Liver (tissue), 9 donors: ENCODE results near the gene DDX4. TPM values are rescaled to one million over a fixed set of nuclear protein-coding genes. Genes with fewer than 3 reads are reported as not detected.

Experiments
- DNase-seq: peaks from one replicate; pipeline ENCODE4 v3.0.0-alpha.2; 2017; ENCODE audit warnings: low spot score
- H3K27ac ChIP-seq, 2 donors: one replicate each; pipeline ENCODE4 v1.7.0; 2013; ENCODE audit warnings: inconsistent platforms in 2 of 2, low read length in 2 of 2, control low read depth in 1 of 2, low read depth in 1 of 2, mild to moderate bottlenecking in 1 of 2
- H3K27me3 ChIP-seq, 4 donors: one replicate each; pipeline versions ENCODE4 v1.6.1 to v1.7.0; 2013; ENCODE audit warnings: low read length in 3 of 4, inconsistent platforms in 1 of 4, mild to moderate bottlenecking in 1 of 4, moderate library complexity in 1 of 4; ENCODE audit not compliant: control insufficient read depth in 4 of 4, insufficient read depth in 4 of 4
- H3K36me3 ChIP-seq, 4 donors: one replicate each; pipeline versions ENCODE4 v1.6.1 to v1.7.0; 2013; ENCODE audit warnings: low read length in 3 of 4, mild to moderate bottlenecking in 3 of 4, low read depth in 1 of 4, moderate library complexity in 1 of 4; ENCODE audit not compliant: control insufficient read depth in 4 of 4, insufficient read depth in 3 of 4
- H3K4me1 ChIP-seq, 4 donors: one replicate each; pipeline versions ENCODE4 v1.6.1 to v1.7.0; 2013; ENCODE audit warnings: low read length in 3 of 4, mild to moderate bottlenecking in 3 of 4, moderate library complexity in 1 of 4; ENCODE audit not compliant: control insufficient read depth in 4 of 4, insufficient read depth in 4 of 4
- H3K4me3 ChIP-seq, 3 donors: one replicate each; pipeline versions ENCODE4 v1.6.1 to v1.7.0; 2013; ENCODE audit warnings: low read length in 3 of 3, control low read depth in 1 of 3, low read depth in 1 of 3, mild to moderate bottlenecking in 1 of 3
- H3K9ac ChIP-seq, 2 donors: one replicate each; pipeline ENCODE4 v1.7.0; 2013; ENCODE audit warnings: low read length in 2 of 2, mild to moderate bottlenecking in 2 of 2, moderate library complexity in 2 of 2, control low read depth in 1 of 2, low read depth in 1 of 2
- H3K9me3 ChIP-seq, 4 donors: one replicate each; pipeline versions ENCODE4 v1.6.1 to v1.7.0; 2013; ENCODE audit warnings: low read length in 3 of 4; ENCODE audit not compliant: control insufficient read depth in 4 of 4
- EGR1 ChIP-seq, 2 donors: IDR thresholded peaks; 2 replicates each; pipeline ENCODE4 v1.6.1; 2016 to 2018; ENCODE audit warnings: antibody characterized with exemption in 2 of 2, low read depth in 2 of 2
- FOXA1 ChIP-seq: IDR thresholded peaks from 2 replicates; pipeline ENCODE4 v1.6.1; 2016; ENCODE audit warnings: antibody characterized with exemption
- FOXA2 ChIP-seq: IDR thresholded peaks from 2 replicates; pipeline ENCODE4 v1.6.1; 2016; ENCODE audit warnings: antibody characterized with exemption
- GABPA ChIP-seq, 2 donors: IDR thresholded peaks in 1 of 2; conservative IDR thresholded peaks in 1 of 2; 2 replicates each; pipeline ENCODE4 v1.6.1; 2016; ENCODE audit warnings: antibody characterized with exemption in 2 of 2, mild to moderate bottlenecking in 1 of 2, moderate library complexity in 1 of 2
- HNF4A ChIP-seq, 2 donors: conservative IDR thresholded peaks; 2 replicates each; pipeline ENCODE4 v1.6.1; 2016; ENCODE audit warnings: antibody characterized with exemption in 2 of 2, mild to moderate bottlenecking in 2 of 2
- HNF4G ChIP-seq: IDR thresholded peaks from 2 replicates; pipeline ENCODE4 v1.6.1; 2016; ENCODE audit warnings: antibody characterized with exemption
- JUND ChIP-seq, 2 donors: IDR thresholded peaks; 2 replicates each; pipeline ENCODE4 v1.6.1; 2016; ENCODE audit warnings: antibody characterized with exemption in 2 of 2
- NR2F2 ChIP-seq: IDR thresholded peaks from 2 replicates; pipeline ENCODE4 v1.6.1; 2016; ENCODE audit warnings: antibody characterized with exemption
- RAD21 ChIP-seq, 2 donors: IDR thresholded peaks; 2 replicates each; pipeline ENCODE4 v1.6.1; 2016; ENCODE audit warnings: antibody characterized with exemption in 2 of 2, mild to moderate bottlenecking in 2 of 2
- RXRA ChIP-seq, 2 donors: IDR thresholded peaks; 2 replicates each; pipeline ENCODE4 v1.6.1; 2017 to 2018; ENCODE audit warnings: antibody characterized with exemption in 2 of 2, mild to moderate bottlenecking in 1 of 2
- SP1 ChIP-seq: IDR thresholded peaks from 2 replicates; pipeline ENCODE4 v1.6.1; 2018; ENCODE audit warnings: antibody characterized with exemption, mild to moderate bottlenecking
- TAF1 ChIP-seq: conservative IDR thresholded peaks from 2 replicates; pipeline ENCODE4 v1.6.1; 2016; ENCODE audit warnings: antibody characterized with exemption, mild to moderate bottlenecking
- YY1 ChIP-seq: IDR thresholded peaks from 2 replicates; pipeline ENCODE4 v1.6.1; 2016; ENCODE audit warnings: antibody characterized with exemption, mild to moderate bottlenecking
- WGBS: extraction: QIAGEN DNeasy Blood & Tissue Kit; methylation state at CpG from one replicate; pipeline ENCODE4 v1.1.7; 2013; 5-methylcytosine and 5-hydroxymethylcytosine counted together
- polyA plus RNA-seq, 2 donors: library from polyadenylated mRNA; stranded (reverse) in 1 of 2; unstranded in 1 of 2; fragments of 200-250 nt in 1 of 2; fragments of >200 nt in 1 of 2; fragmentation: Nextera tagmentation in 1 of 2; extraction: Ambion mirVana in 1 of 2; gene quantifications; one replicate each; pipeline versions ENCODE4 v1.2.1 to v1.2.3, GENCODE V29; 2013 to 2015
- total RNA-seq, 2 donors: library from RNA; depleted of rRNA; stranded (reverse); fragments of >200 nt; gene quantifications; one replicate each; pipeline ENCODE4 v1.2.3, GENCODE V29; 2014
- TF ChIP-seq, protein P1 (sequence below): IDR thresholded peaks from 2 replicates; pipeline ENCODE4 v1.6.1; 2016; ENCODE audit warnings: antibody characterized with exemption
- TF ChIP-seq, protein P2 (sequence below): IDR thresholded peaks from 2 replicates; pipeline ENCODE4 v1.6.1; 2016; ENCODE audit warnings: antibody characterized with exemption
- donor health status: healthy.
- donor health status: healthy.
- donor health status: healthy.
- donor health status: healthy.
- donor health status: healthy.

Gene DDX4
- total and polyA plus RNA-seq, 4 donors, result not detected

DNA sequence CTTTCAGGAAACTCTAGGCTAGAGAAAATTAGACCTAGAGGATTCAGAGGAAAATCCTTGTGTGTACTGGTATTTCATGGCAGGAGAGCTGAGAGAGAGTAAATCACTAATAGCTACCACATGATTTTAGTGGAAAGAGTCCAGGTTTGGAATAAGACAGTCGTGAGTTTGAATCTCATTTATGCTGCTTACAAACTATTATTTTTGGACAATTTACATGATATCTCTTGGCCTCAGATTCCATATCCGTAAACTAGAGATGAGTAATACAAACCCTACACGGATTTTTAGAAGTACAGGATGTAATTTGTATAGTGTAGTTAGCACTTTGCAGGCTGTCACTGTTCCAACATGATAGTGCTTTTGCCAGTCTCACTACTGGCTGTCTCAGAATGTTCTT, 116.0 kb downstream of the DDX4 start:
- Histone ChIP-seq H3K9ac (no peak overlapping the region), H3K4me1 (no peaks in the 10 kb centered on the region)

DNA sequence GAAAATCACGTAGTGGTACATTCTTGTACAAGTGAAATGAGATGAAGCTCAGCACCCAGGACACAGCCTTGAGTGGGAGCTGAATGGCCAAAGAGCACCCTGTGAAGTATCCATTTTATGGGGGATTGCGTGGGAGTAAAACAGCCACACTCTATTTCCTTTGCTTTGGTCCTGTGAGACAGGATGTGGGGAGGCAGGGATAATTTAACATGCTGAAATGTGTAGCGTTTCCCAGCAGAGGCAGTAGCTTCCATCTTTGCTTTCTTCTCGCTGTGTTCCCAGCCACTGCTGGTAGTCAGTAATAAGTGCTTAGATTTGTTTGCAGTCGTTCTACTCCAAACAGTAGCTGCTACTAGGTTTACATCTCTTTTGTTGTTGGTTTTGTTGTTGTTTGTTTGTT, 117.6 kb downstream of the DDX4 start:
- Histone ChIP-seq H3K4me3 (no peak overlapping the region), H3K27ac (no peak overlapping the region), H3K4me1 (no peaks in the 10 kb centered on the region), H3K9ac (no peak overlapping the region), H3K9me3 (no peaks in the 10 kb centered on the region), H3K36me3 (no peaks in the 10 kb centered on the region), H3K27me3 (no peaks in the 10 kb centered on the region)
- DNase-seq, result no peak
- TF ChIP-seq GABPA (IDR thresholded peaks at IDR 0.05 in 1 of 2, conservative IDR thresholded peaks at IDR 0.05 in 1 of 2), result no peak
- no peak for TF ChIP-seq EGR1 (IDR thresholded peaks at IDR 0.05; ENCODE audit: low read depth in 2 of 2)
- no peak for TF ChIP-seq JUND (IDR thresholded peaks at IDR 0.05)
- no peak for TF ChIP-seq RXRA (IDR thresholded peaks at IDR 0.05)
- TF ChIP-seq SP1, result no peak
- no peak for TF ChIP-seq FOXA1
- TF ChIP-seq NR2F2, result no peak
- no peak for TF ChIP-seq HNF4G
- TF ChIP-seq TAF1, result no peak
- TF ChIP-seq YY1, result no peak
- 72% methylated on average over 5 of the region's 5 CpGs for WGBS

More for the DNA sequence above, 116.0 kb downstream of the DDX4 start:
- 63% methylated on average over 3 of the region's 3 CpGs for WGBS
- Histone ChIP-seq H3K27ac (no peak overlapping the region), H3K4me3 (no peak overlapping the region), H3K9me3 (no peaks in the 10 kb centered on the region), H3K36me3 (no peaks in the 10 kb centered on the region), H3K27me3 (no peaks in the 10 kb centered on the region)
- DNase-seq, result no peak
- TF ChIP-seq EGR1 (IDR thresholded peaks at IDR 0.05; ENCODE audit: low read depth in 2 of 2), result no peak
- no peak for TF ChIP-seq FOXA2
- TF ChIP-seq, protein P1, sequence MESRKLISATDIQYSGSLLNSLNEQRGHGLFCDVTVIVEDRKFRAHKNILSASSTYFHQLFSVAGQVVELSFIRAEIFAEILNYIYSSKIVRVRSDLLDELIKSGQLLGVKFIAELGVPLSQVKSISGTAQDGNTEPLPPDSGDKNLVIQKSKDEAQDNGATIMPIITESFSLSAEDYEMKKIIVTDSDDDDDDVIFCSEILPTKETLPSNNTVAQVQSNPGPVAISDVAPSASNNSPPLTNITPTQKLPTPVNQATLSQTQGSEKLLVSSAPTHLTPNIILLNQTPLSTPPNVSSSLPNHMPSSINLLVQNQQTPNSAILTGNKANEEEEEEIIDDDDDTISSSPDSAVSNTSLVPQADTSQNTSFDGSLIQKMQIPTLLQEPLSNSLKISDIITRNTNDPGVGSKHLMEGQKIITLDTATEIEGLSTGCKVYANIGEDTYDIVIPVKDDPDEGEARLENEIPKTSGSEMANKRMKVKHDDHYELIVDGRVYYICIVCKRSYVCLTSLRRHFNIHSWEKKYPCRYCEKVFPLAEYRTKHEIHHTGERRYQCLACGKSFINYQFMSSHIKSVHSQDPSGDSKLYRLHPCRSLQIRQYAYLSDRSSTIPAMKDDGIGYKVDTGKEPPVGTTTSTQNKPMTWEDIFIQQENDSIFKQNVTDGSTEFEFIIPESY, result no peak
- no peak for TF ChIP-seq JUND (IDR thresholded peaks at IDR 0.05)
- TF ChIP-seq SP1, result no peak
- TF ChIP-seq RAD21 (IDR thresholded peaks at IDR 0.05), result no peak

DNA sequence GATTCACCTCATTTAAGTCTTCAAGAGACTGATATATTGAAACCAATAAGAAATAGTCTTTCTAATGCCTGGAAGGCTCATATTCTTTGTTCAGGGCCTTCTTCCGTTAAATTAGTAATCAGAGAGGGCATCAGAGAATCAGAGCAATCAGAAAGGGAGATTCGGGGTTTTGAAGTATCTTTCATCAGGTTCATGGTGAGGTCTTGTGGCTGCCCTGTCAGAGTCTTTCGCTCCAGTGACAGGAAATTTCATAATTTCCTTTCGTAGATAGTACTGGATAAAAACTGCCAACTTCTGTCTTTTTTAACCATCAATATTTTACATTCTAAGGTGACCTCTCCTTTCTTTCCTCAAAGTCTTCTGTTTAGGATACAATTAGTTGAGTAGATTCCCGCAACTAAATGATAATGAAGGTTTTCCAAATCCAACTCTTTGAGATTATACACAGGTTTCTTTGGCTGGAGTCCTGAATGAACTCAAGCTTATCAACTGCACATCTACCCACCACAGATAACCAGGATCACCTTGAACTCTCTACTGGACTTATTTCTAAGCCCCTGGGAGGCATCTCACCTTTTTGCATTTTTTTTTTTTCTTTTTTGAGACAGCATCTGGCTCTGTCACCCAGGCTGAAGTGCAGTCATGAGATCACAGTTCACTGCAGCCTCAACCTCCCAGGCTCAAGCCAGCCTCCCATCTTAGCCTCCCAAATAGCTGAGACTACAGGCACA, 118.8 kb downstream of the DDX4 start:
- TF ChIP-seq, protein P2, sequence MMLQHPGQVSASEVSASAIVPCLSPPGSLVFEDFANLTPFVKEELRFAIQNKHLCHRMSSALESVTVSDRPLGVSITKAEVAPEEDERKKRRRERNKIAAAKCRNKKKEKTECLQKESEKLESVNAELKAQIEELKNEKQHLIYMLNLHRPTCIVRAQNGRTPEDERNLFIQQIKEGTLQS, result no peak
- TF ChIP-seq HNF4A (conservative IDR thresholded peaks at IDR 0.05) (no peak), YY1 (no peak), FOXA2 (no peak), HNF4G (no peak), GABPA (IDR thresholded peaks at IDR 0.05 in 1 of 2, conservative IDR thresholded peaks at IDR 0.05 in 1 of 2) (no peak), JUND (IDR thresholded peaks at IDR 0.05) (no peak), EGR1 (IDR thresholded peaks at IDR 0.05; ENCODE audit: low read depth in 2 of 2) (no peak), FOXA1 (no peak), NR2F2 (no peak), TAF1 (no peak)
- 75% methylated on average over 5 of the region's 5 CpGs for WGBS
- Histone ChIP-seq H3K27me3 (no peaks in the 10 kb centered on the region), H3K9me3 (no peaks in the 10 kb centered on the region), H3K36me3 (no peaks in the 10 kb centered on the region), H3K4me3 (no peak overlapping the region), H3K27ac (no peak overlapping the region), H3K4me1 (no peaks in the 10 kb centered on the region), H3K9ac (no peak overlapping the region)
- DNase-seq, result no peak
